ENCODE data around the gene SIGLEC6.
"Not testable (repeated sequence)": the region's sequence is repeated elsewhere in the genome, so short reads cannot be mapped to it uniquely, and the experiment has no call there.

SIGLEC6 gene

GRCh38 chr19:51508059-51508733, 23.3 kb downstream of the SIGLEC6 start:
- DNase-seq = no peak

DNA sequence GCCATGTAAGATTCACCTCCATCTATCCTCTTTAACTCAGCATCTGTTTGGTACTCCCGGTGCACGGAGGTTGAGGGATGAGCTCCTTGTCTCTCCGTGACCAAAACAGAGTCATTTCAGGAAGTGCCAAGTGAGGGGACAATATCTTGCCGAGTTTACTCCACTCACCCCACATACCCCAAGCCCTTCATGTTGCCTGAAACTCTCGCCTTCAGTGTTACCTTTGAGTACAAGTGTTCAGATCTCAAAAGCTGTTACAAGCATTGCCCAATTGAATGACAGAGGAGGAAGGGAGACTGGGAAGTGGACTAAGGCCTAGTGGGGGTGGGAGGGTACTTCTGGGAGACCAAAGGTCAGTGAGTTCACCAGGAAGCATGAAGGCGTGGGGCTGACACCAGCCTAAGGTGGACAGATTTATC, 23.8 kb downstream of the SIGLEC6 start:
- no peak for DNase-seq

- no peak for DNase-seq
Observed at GRCh38 chr19:51507192-51507591, 24.3 kb downstream of the SIGLEC6 start.

- no peak for DNase-seq
Observed at GRCh38 chr19:51505904-51506303, 25.6 kb downstream of the SIGLEC6 start.

DNA sequence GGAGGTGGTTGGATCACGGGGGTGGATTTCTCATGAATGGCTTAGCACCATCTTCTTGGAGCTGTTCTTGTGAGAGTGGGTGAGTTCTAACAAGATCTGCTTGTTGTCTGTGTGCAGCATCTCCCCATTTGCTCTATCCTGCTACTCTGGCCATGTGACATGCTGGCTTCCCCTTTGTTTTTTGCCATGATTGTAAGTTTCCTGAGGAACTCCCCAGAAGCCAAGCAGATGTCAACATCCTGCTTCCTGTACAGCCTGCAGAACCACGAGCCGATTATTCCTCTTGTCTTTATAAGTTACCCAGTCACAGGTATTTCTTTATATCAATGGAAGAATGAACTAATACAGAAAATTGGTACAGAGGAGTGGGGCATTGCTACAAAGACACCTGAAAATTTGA, 27.6 kb downstream of the SIGLEC6 start:
- no peak for DNase-seq

- no peak for DNase-seq
Observed at GRCh38 chr19:51503286-51503817, 28.1 kb downstream of the SIGLEC6 start.

DNA sequence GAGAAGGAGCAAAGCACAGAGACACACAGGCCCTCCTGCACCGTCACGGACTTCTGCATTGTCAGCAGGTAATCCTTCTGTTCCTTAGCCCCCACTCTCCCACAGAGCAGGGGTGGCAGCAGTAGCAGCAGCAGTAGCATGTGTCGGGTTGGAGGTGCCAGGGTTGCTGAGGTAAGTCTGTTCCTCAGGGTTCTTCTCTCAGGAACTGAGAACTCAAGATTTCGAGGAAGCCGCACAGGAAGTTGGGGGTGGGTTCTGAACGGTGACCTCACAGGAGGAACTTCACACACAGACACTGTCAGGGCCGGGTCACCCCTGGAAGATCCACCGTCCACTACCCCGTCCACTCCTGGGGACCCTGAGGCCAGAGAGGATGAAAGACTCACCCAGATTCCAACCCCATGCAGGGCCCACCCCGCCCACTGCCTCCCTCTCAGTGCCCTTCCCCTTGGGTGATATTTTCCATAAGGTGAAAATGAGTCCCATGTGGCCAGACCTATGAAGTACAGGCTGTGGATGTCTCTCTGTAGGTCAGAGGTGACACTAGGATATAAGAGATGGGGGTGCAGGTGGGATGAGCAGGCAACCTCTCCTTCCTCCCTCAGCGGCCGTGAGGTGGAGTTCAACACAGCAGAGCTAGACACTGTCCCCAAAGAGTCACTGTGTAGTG, 29.7 kb downstream of the SIGLEC6 start, which contains the start of gene SIGLEC12:
Gene SIGLEC12 (minus strand): TSS at position 207 of the 670 bp plus-strand sequence. CDS start 67 bp downstream, at position 140.
- no peak for DNase-seq

GRCh38 chr19:51500931-51501330, 30.5 kb downstream of the SIGLEC6 start:
- DNase-seq = not testable (repeated sequence)

GRCh38 chr19:51497666-51498065, 33.8 kb downstream of the SIGLEC6 start:
- DNase-seq = no peak

GRCh38 chr19:51493776-51494175, 37.7 kb downstream of the SIGLEC6 start:
- no peak for DNase-seq

DNA sequence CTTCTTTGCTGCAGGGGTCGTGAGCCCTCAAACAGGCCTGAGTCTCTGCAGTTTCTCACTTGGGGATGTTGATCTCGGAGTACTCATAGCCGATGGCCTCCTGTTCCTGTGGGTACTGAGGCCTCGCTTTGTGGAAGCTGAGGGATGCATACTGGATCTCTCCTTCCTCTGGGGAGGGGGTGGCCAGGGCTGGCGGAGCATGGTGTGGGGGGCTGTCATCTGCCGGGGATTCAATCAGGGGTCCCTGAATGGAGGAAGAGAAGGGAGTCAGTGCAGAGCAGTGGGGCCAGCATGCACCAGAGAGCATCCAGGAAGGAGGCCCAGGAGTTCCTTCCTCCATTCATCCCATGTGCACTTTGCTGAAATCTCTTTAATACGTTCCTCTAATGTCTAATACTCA, 39.9 kb downstream of the SIGLEC6 start:
- no peak for DNase-seq

GRCh38 chr19:51490676-51491075, 40.8 kb downstream of the SIGLEC6 start:
- no peak for DNase-seq

DNA sequence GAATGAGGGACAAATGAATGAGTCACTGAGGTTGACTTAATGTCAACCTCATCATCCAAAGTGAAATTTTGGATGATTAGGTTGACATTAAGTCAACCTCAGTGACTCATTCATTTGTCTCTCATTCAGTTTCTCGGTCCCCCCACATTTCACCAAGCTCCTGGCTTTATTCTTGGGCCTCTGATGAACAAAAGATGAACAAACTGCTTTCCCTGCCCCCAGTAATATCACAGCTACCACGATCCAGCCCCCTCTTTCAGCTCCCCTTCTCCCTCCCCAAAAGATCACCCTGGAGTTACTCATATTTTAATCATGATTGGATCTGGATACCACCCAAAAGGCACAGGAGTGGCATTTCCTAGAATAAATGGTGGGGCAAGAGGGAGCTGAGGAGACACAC, 42.4 kb downstream of the SIGLEC6 start:
- no peak for DNase-seq

GRCh38 chr19:51488491-51488890, 43.0 kb downstream of the SIGLEC6 start:
- DNase-seq = no peak

- no peak for DNase-seq
Observed at GRCh38 chr19:51485960-51486660, 45.4 kb downstream of the SIGLEC6 start.

DNA sequence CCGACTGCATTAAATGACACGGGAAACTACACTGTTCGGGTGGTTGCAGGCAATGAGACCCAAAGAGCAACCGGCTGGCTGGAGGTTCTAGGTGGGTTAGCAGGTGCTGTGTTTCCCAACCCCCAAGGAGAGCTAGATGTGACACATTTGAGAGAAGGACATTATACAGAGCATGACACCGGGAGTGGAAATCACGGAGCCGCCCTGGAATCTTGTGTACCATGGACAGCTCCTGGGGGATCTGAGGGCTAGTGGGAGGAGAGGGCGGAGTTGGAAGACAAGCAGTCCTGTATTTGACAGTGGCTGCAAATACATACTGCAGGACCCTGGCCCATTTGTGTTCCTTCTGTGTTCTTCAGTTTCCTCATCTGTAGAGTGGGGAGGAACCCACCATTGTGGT, 50.9 kb downstream of the SIGLEC6 start:
- DNase-seq = no peak

- no peak for DNase-seq
Observed at GRCh38 chr19:51479531-51480331, 51.7 kb downstream of the SIGLEC6 start.

DNA sequence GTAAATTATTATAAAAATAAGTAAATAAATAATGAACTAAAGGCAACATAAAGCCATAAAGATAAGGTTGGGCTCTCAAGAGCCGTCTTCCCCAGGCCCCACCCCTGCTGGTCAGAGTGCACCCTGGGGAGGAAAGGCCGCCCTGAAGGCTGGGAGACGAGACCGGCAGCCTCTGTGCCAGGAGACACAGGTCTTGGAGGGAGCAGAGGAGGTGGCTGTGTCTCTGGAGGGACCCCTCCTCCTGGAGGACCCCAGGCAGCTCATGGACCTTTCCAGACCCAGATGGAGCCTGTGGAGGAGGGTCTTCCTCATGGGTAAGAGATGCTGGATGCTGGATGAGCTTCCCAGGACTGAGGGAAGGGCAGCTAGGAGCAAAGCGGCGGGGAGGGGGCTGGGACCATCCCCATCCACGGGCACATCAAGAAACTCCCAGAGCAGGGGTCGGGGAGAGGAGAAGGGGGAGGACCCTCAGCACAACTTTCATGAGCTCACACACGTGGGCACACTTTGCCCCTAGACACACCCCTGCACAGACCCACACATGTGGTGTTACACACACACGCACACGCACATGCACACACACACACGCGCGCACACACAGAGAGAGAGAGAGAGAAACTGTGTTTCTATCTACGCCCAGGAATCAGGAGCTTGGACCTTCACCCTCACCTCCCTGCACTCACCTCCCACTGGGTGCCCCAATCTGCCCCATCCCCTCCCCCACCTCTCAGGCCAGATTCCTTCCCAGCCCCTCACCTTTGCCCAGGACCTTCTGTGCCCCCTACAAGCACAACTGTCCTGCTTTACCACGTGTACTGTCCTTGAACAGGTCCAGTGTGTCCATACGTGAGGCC, 52.9 kb downstream of the SIGLEC6 start, which contains the start of gene CEACAM18:
Gene CEACAM18 (plus strand): TSS at position 159 of the 854 bp plus-strand sequence.
- DNase-seq = no peak

DNA sequence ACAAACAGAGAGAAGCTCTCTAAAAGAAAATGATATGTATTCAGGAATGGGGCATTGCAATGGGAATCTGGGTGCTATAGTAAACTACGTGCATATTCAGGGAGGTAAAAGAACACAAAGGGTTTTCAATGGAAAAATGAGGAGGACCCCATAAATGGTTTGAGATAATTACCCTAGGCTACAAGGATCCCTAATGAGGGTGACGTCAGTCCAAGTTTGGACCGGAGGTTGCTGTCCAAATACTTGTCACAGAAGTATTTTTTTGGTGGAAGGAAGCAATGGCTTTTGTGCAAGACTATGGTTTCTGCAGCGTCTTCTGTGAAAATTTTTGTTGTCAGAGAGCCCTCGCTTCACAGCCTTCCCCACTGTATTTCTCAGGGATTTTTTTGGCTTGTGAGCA, 54.1 kb downstream of the SIGLEC6 start:
- no peak for DNase-seq

DNA sequence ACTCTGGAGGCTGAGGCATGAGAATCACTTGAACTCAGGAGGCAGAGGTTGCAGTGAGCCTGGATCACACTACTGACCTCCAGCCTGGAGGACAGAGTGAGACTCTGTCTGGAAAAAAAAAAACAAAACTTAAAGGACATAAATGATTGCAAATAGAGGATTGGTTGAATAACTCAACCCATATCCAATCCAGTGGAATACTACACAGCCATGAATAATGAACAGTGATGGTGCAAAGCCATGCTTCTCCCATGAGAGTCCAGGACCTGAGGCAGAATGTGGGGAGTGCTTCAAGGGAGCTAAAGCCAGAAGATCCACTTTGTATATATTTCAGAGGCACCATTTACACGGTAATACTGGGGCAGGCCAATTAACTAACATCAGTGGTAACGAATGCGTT, 55.3 kb downstream of the SIGLEC6 start:
- DNase-seq = no peak

DNA sequence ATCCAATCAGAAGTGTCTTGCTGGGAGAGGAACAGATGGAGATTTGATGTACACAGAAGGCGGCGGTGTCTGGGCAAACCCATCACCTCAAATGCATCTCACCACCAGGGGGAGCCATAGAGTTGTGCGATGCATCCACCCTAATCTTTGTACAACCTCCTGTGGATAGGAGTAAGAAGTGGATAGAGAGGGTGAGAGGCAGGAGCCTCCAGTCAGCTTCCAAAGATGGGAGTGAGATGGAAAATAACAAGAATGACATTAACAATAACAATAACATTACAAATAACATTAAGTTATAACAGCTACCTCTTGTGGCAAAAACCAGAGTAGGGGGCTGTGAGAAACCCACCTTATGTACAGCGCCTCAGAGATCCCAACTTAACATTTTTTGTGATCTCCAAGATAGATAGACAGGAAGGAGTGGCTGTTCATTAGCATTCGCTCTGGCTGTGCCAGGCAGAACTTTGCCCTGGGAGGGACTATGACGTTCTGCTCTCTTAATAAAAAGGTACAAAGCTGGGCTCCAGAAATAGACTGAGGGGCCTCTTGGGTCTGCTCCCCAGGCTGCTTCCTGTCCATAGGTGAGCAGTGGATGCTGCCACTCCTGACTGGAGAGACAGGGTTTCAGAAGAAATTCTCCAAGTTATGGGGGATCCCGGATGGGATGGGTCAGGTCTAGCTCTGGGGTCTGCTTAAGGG, 58.3 kb downstream of the SIGLEC6 start:
- no peak for DNase-seq
